GM04503 (cell line): ENCODE data around the gene OPCML.

ENCODE experiments used
- DNase-seq: peaks from one replicate; pipeline ENCODE4 v3.0.0-alpha.2; 2012; ENCODE audit warnings: low read depth

The OPCML gene

DNA sequence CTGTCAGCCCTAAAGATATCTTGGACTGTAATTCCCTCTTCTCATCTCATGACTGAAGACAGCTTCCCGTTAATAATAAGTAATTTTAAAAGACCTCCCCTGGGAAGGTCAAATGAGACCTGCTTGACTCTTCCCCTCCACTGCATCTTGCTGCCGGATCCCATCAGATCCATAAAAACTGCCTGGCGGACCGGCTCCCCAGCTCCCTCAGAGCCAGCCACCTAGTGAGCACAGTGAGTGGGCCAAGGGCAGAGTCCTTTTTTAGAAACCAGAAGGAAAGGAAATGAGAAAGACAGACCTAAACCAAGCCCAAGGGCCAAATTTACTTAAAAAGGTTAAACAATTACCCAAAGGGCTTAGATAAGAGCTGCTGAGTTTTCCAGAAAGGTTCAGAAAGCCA, 595.3 kb downstream of the OPCML start:
- no peak for DNase-seq

DNA sequence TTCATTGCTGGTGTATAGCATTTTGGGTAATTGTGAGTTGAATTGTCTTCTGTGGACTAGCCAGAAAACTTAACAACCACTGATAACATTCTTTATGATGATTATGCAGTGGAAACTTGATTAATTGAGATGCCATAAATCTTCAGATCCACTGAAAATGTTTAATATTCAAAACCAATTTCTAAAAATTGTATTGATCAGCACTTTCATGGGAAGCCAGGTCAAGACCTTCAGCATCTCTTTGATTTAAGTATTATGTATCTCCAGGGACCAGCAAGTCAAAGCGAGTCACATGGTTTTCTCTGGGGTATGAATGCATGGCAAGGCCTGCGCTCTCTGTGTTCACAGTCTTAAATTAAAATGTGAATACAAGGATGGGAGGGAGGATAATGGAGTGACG, 596.9 kb downstream of the OPCML start:
- no peak for DNase-seq

DNA sequence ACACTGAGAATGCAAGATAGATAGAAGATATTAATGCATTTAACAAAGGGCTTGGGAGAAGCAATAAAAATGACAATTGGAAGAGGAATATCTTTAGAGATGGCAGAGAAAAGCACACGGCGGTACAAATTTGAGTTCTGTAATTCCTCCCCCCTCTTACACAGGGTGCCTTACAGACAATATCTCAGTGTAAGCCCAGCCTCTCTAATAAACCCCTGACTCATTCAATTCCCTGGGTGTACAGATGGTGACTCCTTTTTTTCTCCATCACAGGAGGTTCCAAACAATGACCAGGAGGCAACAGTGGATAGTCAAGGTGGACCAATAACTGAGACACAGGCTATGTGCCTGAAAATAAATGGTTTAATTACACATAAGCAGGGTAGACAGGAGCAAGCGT, 598.6 kb downstream of the OPCML start:
- DNase-seq, result no peak

DNA sequence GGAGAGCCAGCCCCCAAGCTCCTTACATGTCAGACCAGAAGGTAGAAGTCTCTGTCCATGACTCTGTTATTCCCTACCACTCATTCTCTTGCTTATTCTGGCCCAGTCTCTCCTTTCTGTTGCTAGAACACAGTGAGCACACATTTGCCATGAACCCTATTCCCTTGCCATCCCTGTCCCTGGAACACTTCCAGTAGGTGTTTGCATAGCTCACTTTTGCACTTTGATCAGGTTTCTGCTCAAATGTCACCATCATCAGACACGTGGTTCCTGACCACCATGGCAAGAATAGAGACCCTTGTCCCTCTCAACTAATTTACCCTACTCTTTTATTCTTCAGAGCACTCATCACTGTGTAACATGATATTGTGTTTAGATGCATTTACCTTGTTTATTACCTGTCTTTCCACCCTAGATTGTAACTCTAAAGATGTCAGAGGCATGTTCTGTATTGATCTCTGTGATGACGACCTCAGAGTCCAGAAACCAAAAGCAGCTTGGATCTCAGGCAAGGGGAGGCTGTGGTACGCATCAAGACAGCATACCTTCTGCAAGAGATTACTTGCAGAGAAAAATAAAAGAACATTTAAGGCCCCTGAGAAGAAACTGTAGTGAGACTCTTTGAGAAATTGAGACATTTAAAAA, 606.4 kb downstream of the OPCML start:
- no peak for DNase-seq

DNA sequence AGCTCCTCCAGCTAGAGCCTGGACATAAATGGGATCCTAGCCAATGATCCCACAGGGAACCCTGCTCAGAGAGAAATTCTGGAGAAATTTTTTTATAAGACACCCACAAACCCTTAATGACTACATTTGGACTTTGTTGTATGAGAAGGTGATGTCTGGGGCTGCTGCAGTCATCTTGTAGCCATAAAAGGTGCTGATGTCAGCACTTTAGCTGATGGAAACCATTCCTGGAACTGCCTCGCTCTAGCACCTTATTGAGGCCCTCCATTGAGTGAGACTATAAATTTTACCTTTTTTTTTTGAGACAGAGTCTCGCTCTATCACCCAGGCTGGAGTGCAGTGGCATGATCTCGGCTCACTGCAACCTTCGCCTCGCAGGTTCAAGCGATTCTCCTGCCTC, 610.7 kb downstream of the OPCML start:
- DNase-seq, result no peak

DNA sequence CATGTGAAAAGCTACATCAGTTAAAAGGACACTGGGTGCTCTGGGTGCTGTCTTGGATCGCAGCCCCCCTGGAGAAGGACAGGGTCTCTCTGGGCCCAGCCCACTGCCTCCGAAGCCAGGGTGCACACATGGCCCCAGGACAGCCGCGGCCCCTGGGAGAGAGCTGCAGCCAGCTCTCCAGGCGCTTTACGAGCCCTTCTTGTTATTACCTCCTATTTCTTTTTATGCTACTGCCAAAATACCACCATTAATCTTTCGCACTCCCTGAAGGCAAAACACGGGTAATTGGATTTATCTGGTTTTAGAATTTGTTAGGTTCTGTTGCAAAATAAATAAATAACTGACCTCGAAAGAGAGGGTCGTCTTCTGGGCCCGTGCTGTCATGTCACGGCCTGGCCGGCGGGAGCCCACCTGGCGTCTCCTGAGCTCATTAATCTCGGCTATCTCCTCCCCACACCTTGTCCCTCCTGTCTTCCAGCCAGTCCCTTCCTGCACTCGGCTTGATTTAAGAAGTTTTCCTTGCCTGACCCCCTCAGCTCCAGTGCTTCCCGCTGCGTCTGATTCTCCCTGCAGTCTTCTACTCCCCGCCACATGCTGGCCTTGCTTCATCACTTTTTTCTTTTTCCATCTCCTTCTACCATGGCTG, 611.7 kb downstream of the OPCML start:
- DNase-seq, result no peak

DNA sequence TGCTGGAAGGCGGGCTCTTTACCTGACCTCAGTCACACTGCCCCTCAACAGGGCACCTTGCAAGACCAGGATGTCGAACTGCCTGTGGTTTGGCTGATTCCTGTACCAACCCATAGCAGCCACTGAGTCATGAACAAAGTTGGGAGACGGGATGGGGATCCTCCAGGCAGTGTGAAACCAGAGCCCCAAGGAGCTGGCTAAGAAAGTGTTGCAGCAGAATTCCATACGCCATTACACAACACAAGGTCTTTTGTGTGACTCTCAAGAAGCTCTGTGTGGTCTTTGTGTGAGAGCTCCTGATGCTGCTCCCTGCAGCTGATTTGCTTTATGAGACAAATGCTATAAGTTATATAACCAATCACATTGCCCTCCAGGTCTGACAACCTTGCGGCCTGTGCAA, 617.7 kb downstream of the OPCML start:
- DNase-seq, result no peak

DNA sequence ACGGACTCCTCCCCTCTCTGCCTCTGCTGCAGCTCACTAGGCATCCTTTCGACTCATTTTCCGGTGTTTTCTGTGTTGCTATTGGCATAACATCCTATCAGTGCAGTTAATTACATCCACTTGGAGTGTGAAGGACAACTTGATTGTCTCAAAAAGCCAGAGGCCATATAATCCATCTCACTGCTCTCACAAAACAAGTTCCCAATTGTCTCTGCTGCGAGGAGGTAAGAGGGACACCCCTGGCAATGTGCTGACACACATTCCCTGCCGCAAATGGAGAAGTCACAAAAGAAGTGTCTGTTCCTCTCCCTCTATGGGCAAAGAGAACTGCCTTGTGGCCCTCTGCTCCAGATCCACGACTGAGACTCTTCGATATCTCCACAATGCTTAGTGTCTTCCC, 618.4 kb downstream of the OPCML start:
- DNase-seq, result no peak

DNA sequence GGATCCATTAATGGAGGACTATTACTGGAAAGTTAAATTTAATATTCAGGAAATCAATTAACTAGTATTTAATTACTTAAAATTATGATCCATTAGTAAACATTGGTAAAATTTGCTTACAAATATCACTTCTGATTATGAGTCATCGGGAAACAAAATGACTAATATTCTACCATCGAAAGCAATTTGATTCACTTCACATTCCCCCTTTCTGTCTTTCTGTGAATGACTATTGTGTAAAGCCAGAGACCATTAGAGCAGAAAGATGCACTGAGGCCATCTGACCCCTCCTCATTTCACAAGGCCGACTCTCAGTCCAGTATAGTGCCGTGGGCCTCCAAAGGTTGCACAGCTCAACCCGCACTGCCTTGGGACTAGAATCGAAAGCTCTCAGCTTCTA, 619.0 kb downstream of the OPCML start:
- no peak for DNase-seq

DNA sequence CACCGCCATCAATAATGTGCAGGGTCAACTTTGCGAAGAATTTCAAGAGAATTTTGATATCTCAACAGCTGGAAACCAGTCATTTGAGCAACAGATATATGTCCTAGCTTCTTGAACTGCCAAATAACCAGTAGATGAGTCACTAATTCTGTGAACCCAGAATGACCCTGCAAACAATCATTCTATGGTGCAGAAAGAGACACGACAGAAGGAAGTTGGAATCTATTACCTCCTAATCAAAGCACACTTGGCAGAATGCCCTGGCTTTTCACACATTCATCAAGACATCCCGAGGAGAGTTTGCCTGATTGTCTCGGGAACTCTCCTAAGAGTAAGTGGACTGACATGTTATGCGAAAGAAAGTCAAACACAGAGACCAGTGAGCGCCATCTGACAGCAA, 621.1 kb downstream of the OPCML start:
- peak; percentile 52 for DNase-seq

DNA sequence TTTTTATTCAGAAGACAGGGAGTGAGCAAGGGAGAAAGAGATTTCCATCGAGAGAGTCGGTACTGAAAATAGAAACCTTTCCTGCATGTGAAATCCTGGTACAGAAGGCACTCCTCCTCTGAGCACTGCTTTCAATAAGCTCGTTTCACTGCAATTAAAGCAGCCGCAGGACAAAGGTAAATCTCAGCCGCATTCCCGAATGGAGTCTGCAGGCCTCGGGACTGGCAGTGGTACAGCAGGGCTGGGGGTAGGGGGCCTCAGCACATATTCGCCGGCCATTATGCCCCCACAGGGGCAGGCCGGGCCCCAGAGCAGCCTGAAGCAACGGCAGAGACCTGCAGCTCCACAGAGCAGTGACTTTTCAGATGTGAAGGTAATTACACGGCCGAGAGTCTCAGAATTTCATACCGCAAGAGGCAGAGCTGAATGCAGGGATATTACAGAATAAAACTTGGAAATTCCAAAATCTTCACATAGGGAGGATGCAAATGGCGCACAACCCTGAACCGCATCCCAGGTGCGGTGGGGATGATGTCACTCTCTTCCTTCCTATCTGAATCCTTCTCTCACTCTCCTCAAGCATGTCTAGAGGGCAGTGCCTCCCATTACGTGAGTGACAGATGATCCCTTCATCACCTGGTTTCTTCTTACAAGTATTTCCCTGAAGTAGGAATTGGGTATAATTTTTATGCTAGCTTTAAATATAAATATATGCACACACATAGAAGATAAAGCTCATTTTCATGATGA, 622.1 kb downstream of the OPCML start:
- DNase-seq, result no peak

DNA sequence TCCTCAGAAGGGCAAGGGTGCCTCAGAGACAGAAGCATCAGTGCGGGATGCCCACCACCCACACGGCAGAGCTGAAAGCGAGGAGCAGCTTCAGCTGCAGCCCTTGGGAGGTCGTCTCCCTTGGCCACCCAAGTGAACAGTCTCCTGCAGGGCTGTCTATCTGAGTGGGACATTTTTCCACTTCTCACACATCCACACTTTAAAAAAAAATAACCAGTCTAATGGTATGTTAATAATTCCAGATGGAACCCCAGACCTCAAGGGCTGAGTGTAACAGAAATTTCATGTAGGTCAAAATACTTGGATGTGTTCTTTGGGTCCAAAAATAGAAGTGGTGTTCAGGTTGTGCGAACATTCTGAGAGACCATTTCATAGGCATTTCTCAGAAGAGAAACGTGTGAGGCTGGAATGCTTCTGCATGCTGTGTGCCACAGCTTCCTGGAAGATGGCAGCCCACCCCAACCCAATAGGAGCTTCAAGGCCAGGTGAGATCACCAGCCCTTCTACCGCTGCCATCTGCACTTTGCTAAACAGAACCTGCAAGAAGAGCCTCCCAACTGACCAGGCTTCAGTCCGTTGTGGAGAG, 623.2 kb downstream of the OPCML start:
- DNase-seq, result no peak

DNA sequence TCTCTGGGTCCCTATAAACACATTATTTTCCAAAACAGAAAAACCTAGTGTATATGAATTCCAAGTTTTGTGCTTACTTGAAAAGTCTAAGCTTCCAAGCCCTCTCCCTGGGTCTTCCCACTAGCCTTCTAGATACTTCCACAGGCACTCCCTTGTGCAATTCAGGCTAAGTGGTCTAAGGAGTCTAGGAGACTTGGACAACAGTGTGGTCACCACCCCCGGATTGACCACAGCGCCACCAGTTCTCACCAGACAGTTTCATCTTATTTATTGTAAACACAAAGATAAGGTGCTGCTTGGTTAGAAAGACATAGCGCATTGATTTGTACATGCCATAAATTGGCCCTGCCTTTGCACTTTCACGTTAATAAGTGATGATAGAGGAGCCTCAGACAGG, 623.9 kb downstream of the OPCML start:
- no peak for DNase-seq

DNA sequence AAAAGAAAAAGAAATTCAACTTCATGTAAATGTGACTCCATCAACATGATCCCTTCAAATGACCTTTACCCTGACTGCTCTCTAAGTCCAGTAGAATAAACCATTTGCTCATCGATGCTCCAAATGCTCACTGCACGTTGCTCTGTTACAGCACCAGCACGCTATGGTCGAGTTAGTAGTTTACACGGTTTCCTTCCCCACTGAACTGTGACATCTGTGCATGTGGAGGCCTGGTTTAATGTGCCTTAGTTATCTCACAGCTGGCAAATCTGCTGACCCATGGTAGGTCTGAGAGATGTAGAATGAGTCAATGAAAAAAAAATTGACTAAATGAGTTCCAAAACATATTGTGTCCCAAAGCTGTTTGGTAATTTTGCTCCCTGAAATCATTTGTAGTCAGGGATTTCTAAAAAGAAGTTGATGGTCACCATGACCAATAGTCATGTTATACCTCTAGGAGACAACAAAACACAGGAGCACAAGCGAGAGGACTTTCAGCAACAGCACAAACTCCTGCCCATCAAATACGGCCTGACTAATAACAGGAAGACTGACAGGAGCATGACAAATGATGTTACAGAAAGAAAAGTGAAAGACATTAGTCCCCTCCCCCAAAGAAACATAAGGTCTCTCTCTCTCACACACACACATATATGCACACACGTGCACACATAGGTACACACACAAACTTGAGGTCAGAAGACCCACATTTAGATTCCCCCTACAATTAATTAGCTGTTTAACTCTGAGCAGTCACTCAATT, 624.5 kb downstream of the OPCML start:
- no peak for DNase-seq

DNA sequence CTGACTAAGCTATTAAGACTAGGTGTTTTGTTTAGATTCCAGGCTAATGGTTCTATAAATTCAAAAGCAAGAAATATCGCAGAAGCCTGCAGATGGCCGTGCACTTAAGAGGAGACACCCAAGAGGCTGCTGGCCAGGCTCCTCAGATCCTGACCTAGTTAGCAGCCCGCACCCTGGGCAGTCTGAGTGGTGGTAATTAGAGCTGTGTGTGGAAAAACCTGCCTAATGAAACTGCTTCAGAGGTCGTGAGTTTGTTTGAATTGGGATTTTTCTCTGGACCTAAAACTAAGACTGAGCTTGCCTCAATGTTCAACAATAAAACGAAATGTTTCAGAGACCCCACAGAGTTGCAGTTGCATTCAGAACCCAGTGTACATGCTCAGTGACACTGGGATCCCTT, 627.7 kb downstream of the OPCML start:
- DNase-seq, result no peak

DNA sequence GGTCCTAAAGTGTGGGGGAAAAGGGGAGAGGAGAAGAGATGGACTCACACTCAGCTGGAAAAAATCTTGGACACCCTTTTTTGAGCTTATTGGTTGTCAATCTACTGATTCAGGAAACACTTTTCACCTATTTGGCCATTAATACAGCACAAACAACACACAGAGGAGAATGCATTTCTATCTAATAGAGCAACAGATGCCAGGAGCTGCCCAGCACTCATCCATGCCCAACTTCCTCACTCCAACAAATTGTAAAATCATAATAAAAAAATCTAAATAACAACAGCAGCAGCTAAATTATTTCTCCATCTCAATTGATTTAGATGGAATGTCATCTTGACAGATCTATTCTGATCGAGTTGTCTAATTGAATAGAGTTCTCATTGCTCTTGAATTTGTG, 628.2 kb downstream of the OPCML start:
- DNase-seq, result no peak

DNA sequence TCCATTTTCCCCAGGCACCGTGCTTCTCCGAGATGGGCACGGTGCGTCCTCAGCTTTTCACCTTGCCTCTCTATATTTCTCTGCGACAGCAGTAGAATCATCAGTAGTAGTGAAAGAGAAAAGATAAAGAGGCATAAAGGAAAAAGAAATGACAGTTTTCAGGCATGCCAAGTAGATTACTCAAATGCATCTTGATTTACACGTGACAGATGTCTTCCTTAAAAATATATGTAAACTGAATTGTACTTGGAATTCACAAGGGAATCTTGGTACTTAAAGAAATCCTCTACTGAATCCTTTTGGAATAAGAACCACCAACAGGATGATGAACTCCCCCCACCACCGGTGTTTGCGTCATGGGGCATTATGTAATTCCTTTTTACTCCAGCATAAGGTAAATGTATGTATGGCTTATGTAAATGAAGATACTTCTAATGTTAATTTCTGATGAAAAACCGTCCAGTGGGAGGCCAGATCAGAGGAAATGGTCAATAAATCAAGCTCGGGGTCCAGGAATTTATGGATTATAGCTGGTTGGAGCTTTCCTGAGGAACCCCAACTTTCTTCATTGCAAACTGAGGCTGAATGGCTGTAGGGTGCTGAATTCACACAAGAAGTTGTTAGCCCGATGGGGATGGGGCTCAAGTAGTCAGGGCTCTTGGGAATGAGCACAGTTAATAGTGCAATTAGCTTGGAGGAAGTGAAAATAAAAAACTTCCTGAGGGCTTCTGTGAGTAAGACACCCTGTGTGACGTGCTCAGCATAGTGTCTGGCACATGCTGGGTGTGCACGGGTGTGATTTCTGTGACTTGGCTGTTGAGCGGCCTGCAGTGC, 630.4 kb downstream of the OPCML start:
- DNase-seq, result no peak

DNA sequence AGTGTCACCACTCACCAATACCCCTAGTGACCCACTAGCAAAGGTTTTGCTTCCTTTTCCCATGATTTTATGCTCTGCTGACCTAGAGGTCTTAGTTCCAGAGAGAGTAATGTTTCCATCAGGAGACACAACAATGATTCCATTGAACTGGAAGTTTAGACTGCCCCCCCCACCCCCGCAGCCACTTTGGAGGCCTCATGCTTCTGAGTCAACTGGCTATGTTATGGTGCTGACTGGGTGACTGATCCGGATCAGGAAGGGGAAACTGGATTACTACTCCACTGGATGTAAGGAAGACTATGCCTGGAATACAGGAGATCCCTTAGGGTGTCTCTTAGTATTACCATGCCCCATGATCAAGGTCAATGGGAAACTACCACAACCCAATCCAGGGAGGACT, 633.6 kb downstream of the OPCML start:
- DNase-seq, result no peak

DNA sequence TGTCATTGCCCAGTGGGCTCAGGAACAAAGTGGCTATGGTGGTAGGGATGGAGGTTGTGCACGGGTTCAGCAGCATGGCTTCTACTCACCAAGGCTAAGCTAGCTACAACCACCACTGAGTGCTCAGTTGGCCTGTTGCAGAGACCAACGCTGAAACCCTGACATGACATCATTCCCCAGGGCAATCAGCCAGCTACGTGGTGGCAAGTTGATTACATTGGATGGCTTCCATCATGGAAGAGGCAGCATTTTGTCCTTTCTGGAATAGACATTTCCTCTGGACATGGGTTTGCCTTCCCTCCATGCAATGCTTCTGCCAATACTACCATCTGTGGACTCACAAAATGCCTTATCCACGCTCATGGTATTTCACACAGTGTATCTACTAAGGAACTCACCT, 634.3 kb downstream of the OPCML start:
- no peak for DNase-seq

DNA sequence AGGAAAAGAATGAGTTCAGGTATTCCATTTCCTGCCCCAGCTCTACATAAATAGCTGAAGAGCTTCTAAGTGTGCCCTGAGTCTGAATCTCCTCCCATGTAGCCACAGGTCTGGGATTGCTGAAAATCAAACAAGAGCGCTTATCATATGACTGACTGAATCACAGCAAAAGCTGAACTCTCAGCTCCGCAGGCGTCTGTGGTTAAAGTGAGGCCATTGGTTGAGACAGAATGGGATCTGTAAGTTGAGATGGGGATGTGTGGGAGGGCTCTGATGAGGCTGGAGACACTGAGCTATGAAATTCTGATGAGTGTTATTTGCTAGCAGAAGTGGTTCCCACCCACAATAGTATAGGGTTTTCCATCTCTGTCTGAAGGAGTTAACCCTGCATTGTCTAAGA, 637.0 kb downstream of the OPCML start:
- DNase-seq, result no peak

DNA sequence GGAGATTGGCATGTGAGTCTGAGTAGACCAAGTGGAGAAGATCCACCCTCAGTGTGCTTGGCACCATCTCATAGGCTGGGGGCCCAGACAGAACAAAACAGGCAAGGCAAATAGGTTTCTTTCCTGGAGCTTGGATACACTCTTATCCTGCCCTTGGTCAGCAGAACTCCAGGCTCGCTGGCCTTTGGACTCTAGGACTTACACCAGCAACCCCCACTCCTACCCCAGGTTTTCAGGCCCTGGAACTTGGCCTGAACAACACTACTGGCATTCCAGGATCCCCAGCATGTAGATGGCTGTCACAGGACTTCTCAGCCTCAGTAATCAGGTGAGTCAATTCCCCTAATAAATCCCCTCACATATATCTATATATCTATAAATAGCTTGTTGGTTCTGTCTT, 637.7 kb downstream of the OPCML start:
- no peak for DNase-seq

DNA sequence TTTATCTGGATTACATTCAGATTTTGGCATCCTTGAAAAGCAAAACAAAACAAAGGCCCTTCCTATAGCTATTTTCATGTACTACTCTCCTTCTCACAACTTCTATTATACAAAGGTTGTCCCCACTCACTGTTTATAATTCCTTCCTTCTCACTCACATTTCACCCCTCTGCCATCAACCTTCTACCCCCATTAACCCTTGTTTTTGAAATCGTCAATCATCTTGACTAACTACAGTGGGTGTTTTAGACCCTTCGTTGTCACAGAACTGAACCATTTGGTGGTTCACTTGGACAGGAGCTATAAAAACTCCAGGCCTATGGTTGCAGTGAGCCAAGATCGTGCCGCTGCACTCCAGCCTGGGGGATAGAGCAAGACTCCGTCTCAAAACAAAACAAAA, 639.4 kb downstream of the OPCML start:
- no peak for DNase-seq
